Measurements from ENCODE around the gene ZNF148.

ZNF148 gene

GRCh38 chr3:125213364-125213755 lies 161.8 kb downstream of the ZNF148 start:
- DNase-seq: no peak

GRCh38 chr3:125212509-125213363 lies 162.4 kb downstream of the ZNF148 start, which contains the start of gene SLC12A8:
SLC12A8 (minus strand) TSS chr3:125212748; CDS start chr3:125211349, 1,399 bp downstream.
- DNase-seq: no peak

- no peak for DNase-seq
These were observed 163.0 kb downstream of the ZNF148 start for GRCh38 chr3:125212091-125212508.

- no peak for DNase-seq
These were observed 163.5 kb downstream of the ZNF148 start for GRCh38 chr3:125211523-125212090.

GRCh38 chr3:125207949-125208568 lies 167.1 kb downstream of the ZNF148 start:
- DNase-seq: no peak

- DNase-seq: no peak
These were observed 167.6 kb downstream of the ZNF148 start for GRCh38 chr3:125207507-125207906.

- DNase-seq: no peak
These were observed 168.2 kb downstream of the ZNF148 start for GRCh38 chr3:125206934-125207333.

GRCh38 chr3:125203731-125204130 lies 171.4 kb downstream of the ZNF148 start:
- DNase-seq: no peak

- peak in 1 of 2 donors; percentile 18 for DNase-seq
These were observed 172.9 kb downstream of the ZNF148 start for GRCh38 chr3:125202197-125202596.

GRCh38 chr3:125200731-125201139 lies 174.4 kb downstream of the ZNF148 start:
- DNase-seq: no peak

GRCh38 chr3:125194849-125195601 lies 180.1 kb downstream of the ZNF148 start:
- no peak for DNase-seq

- no peak for DNase-seq
These were observed 180.9 kb downstream of the ZNF148 start for GRCh38 chr3:125194061-125194848.

GRCh38 chr3:125192190-125193035 lies 182.7 kb downstream of the ZNF148 start:
- no peak for DNase-seq

- no peak for DNase-seq
These were observed 183.4 kb downstream of the ZNF148 start for GRCh38 chr3:125191730-125192129.

- no peak for DNase-seq
These were observed 183.9 kb downstream of the ZNF148 start for GRCh38 chr3:125191256-125191655.

GRCh38 chr3:125190786-125191185 lies 184.3 kb downstream of the ZNF148 start:
- no peak for DNase-seq

GRCh38 chr3:125189378-125190165 lies 185.6 kb downstream of the ZNF148 start:
- no peak for DNase-seq

GRCh38 chr3:125188955-125189354 lies 186.2 kb downstream of the ZNF148 start:
- no peak for DNase-seq

GRCh38 chr3:125187599-125187910 lies 187.6 kb downstream of the ZNF148 start:
- no peak for DNase-seq

- DNase-seq: no peak
These were observed 188.1 kb downstream of the ZNF148 start for GRCh38 chr3:125186800-125187598.

Data from CD4-positive, alpha-beta T cell treated with Interferon alpha-2 for 1 hour (primary cell).